Spleen (tissue), 7 donors: ENCODE measurements around the gene LDB2.

Source experiments
- CTCF ChIP-seq, 11 experiments: fragments of 200-600 bp in 7 of 11; fragments of 450-650 bp in 4 of 11; sonication (generic) in 4 of 11; IDR thresholded peaks in 8 of 11; conservative IDR thresholded peaks in 3 of 11; 1 replicate in 7 of 11; 2 replicates in 4 of 11; pipeline versions ENCODE4 v1.4.0 to v1.8.0; 2016 to 2021; ENCODE audit warnings: antibody characterized with exemption in 11 of 11, inconsistent platforms in 4 of 11, mild to moderate bottlenecking in 1 of 11
- POLR2AphosphoS5 ChIP-seq, 3 donors: sonication (generic); formaldehyde crosslinking; IDR thresholded peaks; one replicate each; pipeline ENCODE4 v1.5.1; 2017; ENCODE audit warnings: antibody characterized with exemption in 3 of 3
- donor health status: DM: no; HTN: no; CAD: no; lungs with moderate emphysema.
- donor health status: DM: no; HTN: no; CAD: no.
- donor health status: DM: no; HTN: no; CAD: no.

- TF ChIP-seq POLR2AphosphoS5 (IDR thresholded peaks at IDR 0.05) (no peak), CTCF (IDR thresholded peaks at IDR 0.05 in 8 of 11, conservative IDR thresholded peaks at IDR 0.05 in 3 of 11) (no peak)
These were observed 224.4 kb downstream of the LDB2 start for GRCh38 chr4:16674082-16674481.
